Measurements from ENCODE around the gene COL23A1.
A peak's percentile ranks its signal among the peaks of the same experiment; 100 is the strongest.

COL23A1 gene

GRCh38 chr5:178291161-178291561, 299.0 kb downstream of the COL23A1 start:
- no peak for DNase-seq

- no peak for DNase-seq
These were observed 299.8 kb downstream of the COL23A1 start for GRCh38 chr5:178290376-178290775.

DNA sequence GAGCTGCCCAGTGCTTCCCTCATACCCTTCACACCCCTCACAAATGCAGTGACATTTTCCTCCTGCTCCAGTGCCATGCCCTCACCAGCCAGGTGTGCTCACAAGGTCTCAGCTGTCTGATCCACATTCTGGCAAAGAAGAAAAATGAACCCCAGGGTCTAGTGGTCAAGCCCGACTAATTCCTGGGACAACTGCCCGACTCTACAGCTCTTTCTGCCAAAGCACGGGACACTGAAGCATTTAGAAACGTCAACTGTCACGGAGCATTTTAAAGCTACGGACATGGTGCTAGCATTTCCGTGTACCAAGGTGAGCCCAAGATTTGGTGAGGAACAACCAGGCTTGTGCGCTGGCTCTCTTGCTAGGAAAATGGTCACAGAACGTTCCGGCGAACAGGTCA, 300.8 kb downstream of the COL23A1 start:
- DNase-seq = no peak

- DNase-seq = peak; percentile 28 to 39
These were observed 301.5 kb downstream of the COL23A1 start for GRCh38 chr5:178288401-178289368.

- DNase-seq = no peak
These were observed 302.4 kb downstream of the COL23A1 start for GRCh38 chr5:178287791-178288105.

DNA sequence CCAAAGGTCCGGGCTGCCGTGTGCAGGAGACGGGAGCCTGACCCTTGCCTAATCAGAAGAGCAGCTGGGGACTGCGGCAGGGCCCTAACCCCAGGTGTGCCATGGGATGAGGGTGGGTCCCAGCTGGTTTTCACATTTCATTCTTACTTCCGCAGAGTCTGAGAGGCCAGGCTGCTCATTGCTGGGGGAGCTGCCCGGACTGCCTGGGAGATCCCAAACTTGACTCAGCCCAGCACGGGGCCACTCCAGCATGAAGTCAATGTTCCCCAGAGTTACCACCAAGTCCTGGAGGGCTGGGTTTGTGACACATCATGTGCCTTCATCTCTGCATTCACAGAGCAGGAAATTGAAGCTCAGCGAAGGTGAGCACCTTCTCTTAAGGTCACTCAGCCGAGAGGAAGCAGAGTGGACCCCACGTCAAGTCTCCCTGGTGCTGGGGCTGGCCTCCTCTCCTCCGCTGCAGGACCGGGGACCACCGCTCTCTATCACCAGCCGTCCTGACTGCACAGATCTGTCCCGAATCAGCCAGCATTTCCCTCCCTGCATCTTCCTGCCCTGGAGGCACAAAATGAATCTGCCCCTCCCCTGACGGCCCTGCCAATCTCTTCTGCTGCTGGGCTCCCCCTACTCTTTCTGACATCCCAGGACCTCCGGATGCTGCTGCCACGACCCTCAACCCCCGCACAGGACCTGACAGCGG, 303.0 kb downstream of the COL23A1 start:
- no peak for DNase-seq

- no peak for DNase-seq
These were observed 303.7 kb downstream of the COL23A1 start for GRCh38 chr5:178286226-178287090.

DNA sequence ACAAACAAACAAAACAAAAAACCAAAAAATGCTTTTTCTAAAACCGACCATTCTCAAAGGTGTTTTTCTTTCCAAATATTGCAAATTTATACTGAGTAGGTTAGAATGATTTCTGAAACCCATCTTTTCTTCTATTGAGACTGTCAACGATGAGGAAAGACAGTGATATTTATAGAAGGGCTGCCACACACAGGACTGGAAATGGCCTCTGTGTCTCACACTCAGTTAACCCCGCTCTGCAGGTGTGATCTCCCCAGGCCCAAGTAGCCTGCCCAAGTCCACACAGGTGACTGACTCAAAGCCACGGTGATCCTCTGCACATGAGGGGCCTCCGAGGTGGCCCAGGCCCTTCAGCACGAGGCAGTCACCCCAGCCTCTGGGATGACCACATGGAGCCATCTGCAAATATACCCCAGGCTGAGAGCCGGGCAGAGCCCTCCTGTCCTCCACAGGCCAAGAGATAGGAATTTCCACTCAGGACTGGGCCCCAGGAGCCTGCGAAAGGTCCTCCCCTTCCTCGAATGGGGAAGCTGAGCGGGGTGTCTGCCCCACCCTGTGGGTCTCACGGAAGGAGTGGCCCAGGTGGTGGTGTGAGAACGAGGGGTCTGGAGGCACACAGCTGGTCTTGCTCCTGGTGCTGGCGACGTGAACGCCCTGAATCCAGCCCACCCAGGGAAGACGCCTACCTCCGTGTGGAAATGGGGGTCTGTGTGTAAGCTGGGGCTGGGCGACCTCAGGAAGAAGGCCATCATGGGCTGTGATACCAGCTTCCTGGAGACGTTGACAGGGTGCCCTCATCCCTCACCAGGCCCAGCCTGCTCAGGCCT, 304.6 kb downstream of the COL23A1 start:
- no peak for DNase-seq

- no peak for DNase-seq
These were observed 305.2 kb downstream of the COL23A1 start for GRCh38 chr5:178284996-178285395.

DNA sequence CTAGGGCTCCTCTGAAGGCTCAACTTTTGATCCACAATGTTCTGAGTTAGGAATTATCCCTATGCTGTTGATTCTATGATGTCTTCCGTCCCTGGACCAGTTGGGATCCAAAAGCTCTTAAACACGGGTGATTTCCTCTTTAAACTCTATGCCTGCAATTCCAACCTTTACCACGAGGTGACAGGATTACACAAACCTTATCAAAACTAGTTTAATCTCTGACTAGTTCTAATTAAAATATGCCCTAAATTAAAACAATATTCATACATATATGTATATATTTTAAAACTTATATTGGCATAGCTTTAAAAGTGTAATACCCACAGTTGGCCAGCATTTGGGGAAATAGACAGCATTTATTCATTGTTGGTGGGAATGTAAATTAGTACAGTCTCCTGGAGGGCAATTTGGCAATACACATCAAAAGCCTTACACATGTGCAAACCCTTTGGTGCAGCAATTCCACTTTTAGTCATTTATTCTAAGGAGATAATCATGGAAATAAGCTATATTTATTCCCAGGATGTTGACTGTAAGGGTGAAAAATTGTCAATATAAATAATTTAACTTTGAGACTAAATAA, 306.0 kb downstream of the COL23A1 start:
- peak; percentile 4 to 45 for DNase-seq

- no peak for DNase-seq
These were observed 306.7 kb downstream of the COL23A1 start for GRCh38 chr5:178283520-178283919.

GRCh38 chr5:178282391-178282790, 307.8 kb downstream of the COL23A1 start:
- DNase-seq = no peak

- DNase-seq = no peak
These were observed 308.9 kb downstream of the COL23A1 start for GRCh38 chr5:178281331-178281730.

GRCh38 chr5:178280631-178281030, 309.6 kb downstream of the COL23A1 start:
- DNase-seq = no peak

GRCh38 chr5:178279723-178280438, 310.3 kb downstream of the COL23A1 start:
- peak; percentile 7 to 72 for DNase-seq

DNA sequence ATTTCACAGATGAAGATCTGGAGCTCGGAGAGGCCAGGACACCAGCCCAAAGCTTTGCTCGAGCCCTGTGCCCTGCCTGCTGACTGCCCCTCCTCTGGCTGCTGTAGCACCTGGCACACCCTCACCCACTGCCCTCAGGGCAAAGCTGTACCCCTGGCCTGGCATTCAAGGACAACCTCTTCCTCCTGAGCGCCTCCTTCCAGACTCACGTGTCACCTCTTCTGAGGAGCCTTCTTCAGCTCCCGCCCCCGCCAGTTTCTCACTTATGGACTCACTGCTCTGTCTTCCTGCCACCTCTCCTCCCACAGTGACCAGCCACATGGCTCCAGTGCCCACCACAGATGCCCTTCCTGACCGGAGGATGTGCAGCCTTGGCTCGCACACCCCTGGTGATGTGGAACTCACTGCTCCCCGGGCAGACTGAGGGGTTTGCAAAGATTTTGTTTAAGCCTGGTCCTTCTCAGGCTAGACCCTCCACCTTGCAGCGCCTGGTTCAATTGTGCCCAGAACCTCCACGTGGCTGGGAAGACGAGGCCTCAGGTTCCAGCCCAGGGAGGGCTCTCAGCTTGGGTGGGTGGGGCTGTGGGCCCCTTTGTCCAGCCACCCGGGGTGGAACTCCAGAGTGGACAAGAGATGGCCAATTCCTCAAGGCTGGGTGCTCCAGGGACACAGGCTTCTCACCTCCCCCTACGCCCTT, 311.0 kb downstream of the COL23A1 start:
- no peak for DNase-seq

- DNase-seq = no peak
These were observed 311.7 kb downstream of the COL23A1 start for GRCh38 chr5:178278358-178279023.

DNA sequence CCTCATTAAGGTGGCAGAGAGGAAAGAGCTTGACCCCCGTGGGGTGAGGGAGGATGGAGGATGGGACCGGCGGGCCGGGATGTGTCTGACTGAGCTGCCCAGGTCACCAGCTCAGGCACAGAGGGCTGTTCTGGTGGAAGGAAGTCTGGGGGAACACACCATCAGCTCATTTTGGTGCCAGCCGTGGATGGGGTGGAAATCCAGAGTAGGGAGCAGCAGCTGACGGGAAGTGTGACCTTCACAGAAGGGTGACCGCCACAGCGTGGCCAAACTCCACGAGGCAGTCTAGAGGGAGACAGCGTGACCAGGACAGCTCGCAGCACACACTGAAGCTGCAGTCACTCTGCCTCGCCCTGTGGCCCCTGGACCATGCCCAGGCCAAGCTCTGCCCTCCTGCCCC, 312.3 kb downstream of the COL23A1 start:
- DNase-seq = no peak

- no peak for DNase-seq
These were observed 312.8 kb downstream of the COL23A1 start for GRCh38 chr5:178277346-178277745.

All from NCI-H526 (cell line).